ENCODE results near the gene CLDN18.

GRCh38 chr3:138033202-138033691, 23.3 kb downstream of the CLDN18 start:
- TF ChIP-seq CTCF (IDR thresholded peaks at IDR 0.05; ENCODE audit: low read depth, low read length) (no peak), EZH2phosphoT487 (IDR thresholded peaks at IDR 0.05; ENCODE audit: low read depth) (no peak)
